Activated CD8-positive, alpha-beta memory T cell treated with anti-CD3 and anti-CD28 coated beads for 36 hours (primary cell): ENCODE results near the gene TRERF1. TPM values are rescaled to one million over a fixed set of nuclear protein-coding genes. Genes with fewer than 3 reads are reported as not detected.

Source experiments
- total RNA-seq, 2 experiments: library from RNA; stranded (reverse); gene quantifications; one replicate each; pipeline ENCODE4 v1.2.3, GENCODE V29; 2021

TRERF1 gene
- total RNA-seq, 2 experiments from 2014 or later, result 7.5 to 8.1 TPM

Other genes starting within 250 kb of the TRERF1 start
- 10 to 100 TPM; 49.2 to 53.2 TPM for gene MRPS10, start 234.1 kb downstream of the TRERF1 start, total RNA-seq
- 10 to 100 TPM; 22.5 to 24.0 TPM for gene UBR2, start 112.1 kb upstream of the TRERF1 start, total RNA-seq